T-helper 9 cell (primary cell): Measurements from ENCODE around the gene CDC20.

Experiments
- DNase-seq: peaks from one replicate; pipeline ENCODE4 v3.0.0-alpha.2; 2020
- total RNA-seq, 2 donors: gene quantifications; one replicate each; lab custom pipeline; 2026; lab: John Stamatoyannopoulos, UW

Gene CDC20
- total RNA-seq, result 0.48 to 0.56 reads per million in 2 donors

- DNase-seq, result peak; percentile 96
These were observed at the start of gene CDC20 for GRCh38 chr1:43358746-43359693. CDC20 (plus strand) TSS chr1:43358981; CDS start chr1:43359216, 235 bp downstream.

GRCh38 chr1:43309405-43310025 lies 49.3 kb upstream of the CDC20 start:
- DNase-seq, result no peak

GRCh38 chr1:43311521-43311920 lies 47.3 kb upstream of the CDC20 start:
- DNase-seq, result no peak

GRCh38 chr1:43312212-43312623 lies 46.6 kb upstream of the CDC20 start:
- DNase-seq, result no peak

DNA sequence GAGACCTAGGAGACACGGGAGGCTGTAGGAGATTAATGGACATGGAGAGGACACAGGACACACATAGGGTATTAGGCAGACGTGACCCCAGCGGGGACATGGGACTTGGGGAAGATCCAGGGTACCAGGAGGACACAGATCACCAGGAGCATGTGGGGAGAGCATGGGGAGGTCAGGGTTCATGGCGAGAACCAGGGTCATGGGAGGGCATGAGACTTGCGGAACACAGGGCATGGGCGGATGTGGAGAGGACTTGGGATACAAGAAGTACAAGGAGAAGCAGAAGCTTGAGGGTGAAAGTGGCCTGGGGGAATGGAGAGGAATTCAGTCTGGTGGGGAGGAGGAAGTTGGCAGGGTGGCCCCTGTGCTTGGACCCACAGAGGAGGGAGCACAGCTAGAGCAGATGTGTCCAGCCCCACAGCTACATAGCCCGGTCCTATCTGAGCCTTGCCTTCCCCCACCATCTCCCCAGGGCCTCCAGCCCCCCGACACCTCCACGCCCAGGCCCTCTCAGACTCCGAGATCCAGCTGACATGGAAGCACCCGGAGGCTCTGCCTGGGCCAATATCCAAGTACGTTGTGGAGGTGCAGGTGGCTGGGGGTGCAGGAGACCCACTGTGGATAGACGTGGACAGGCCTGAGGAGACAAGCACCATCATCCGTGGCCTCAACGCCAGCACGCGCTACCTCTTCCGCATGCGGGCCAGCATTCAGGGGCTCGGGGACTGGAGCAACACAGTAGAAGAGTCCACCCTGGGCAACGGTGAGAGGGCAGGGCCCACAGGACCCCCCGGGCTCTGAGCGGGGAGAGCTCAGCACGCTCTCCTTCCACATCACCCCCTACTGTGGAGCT lies 45.9 kb upstream of the CDC20 start:
- no peak for DNase-seq

- no peak for DNase-seq
These were observed 45.0 kb upstream of the CDC20 start for GRCh38 chr1:43313771-43314170.

GRCh38 chr1:43314233-43314632 lies 44.5 kb upstream of the CDC20 start:
- DNase-seq, result no peak

DNA sequence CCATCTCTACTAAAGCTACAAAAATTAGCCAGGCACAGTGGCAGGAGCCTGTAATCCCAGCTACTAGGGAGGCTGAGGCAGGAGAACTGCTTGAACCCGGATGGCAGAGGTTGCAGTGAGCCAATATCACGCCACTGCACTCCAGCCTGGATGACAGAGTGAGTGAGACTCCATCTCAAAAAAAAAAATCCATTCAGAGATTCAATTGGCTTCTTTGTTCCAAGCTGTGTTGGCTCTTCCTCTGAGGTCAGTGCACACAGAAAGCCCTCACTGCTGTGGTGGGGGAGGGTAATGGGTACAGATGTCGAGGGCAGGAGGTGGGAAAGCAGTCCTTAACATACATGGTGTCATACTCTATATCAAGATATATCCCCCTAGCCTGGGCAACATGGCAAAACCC lies 43.3 kb upstream of the CDC20 start:
- DNase-seq, result no peak

GRCh38 chr1:43315963-43316737 lies 42.6 kb upstream of the CDC20 start:
- DNase-seq, result no peak

DNA sequence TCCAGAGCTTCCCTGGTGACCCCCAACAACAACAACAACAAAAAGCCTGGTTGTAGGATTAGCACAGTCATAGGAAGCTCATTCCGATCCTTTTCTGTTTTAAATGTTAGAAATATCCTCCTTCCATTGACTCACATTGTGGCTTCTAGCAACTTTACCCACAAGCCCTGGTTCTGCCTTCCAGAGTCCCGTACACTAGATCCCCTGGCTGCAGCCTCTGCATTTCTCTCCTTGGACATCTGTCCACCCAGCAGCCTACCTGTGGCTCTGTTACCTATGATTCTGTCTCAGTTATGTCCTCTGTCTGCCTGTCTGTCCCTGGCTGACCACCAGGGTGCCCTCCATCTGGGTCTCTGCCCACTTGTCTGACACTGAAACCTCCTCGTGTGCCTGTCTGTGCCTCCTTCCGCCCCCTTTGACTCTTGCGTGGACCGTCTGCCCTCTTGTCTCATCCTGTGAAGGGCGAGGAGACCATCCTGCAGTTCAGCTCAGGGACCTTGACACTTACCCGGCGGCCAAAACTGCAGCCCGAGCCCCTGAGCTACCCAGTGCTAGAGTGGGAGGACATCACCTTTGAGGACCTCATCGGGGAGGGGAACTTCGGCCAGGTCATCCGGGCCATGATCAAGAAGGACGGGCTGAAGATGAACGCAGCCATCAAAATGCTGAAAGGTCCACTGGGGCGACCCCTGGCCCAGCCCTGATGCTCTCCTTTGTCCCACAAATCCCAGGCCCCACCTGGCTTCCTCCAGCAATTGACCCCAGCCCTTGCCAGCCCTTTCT lies 41.9 kb upstream of the CDC20 start:
- no peak for DNase-seq

GRCh38 chr1:43317817-43318471 lies 40.8 kb upstream of the CDC20 start:
- no peak for DNase-seq

DNA sequence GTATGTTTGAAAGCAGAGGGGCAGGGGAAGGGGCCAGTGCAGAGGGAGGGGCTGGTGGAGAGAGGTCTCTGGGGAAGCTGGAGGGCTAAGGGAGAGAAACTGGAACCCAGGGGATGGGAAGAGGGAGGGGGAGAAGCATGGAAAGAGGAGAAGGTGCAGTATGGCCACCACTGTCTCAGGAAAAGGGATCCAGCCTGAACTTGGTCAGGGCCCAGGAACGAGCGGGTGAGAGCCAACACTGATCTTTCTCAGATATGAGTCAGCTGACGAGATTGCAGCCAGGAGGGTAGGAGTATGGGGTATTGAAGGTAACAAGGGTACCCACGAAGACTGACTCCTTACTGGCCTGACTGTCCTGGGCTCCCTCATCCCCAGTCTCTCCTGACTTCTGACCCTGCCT lies 40.0 kb upstream of the CDC20 start:
- DNase-seq, result no peak

GRCh38 chr1:43319288-43319687 lies 39.5 kb upstream of the CDC20 start:
- DNase-seq, result no peak

- DNase-seq, result no peak
These were observed 39.0 kb upstream of the CDC20 start for GRCh38 chr1:43319766-43320165.

DNA sequence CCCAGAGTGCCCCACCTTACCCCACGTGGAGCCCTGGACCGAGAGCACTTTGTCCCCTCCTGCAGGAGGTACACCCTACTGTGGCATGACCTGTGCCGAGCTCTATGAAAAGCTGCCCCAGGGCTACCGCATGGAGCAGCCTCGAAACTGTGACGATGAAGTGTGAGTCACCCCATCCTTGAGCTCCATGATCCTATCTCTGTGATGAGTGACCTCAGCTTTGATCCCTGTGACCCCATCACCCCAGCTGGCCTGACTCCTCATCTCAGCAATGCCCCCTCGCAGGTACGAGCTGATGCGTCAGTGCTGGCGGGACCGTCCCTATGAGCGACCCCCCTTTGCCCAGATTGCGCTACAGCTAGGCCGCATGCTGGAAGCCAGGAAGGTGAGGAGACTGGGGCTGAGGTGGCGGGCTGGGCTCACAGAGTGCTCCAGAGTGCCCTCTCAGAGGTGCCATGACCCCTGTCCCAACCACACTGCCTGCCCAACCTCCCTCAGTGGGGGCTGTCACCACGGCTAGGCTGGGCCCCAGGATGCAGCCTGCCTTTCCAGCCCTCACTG lies 37.4 kb upstream of the CDC20 start:
- no peak for DNase-seq

- no peak for DNase-seq
These were observed 36.3 kb upstream of the CDC20 start for GRCh38 chr1:43322506-43322905.

DNA sequence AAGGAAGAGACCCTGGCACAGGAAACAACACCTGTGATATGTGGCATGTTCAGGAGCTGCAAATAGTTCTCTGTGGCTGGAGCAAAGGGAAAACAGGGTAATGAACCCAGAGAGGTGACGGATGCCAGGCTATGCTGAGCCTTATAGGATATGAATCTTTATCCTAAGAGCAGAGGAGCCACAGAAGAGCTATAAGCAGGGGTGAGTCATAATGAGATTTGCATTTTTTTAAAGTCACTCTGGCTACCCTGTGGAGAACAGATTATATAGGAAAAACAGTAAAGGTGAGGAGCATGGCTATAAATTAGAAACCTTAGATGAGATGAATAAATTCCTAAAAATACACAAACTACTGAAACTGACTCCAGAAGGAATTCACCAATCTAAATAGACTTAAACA lies 34.0 kb upstream of the CDC20 start:
- DNase-seq, result no peak

DNA sequence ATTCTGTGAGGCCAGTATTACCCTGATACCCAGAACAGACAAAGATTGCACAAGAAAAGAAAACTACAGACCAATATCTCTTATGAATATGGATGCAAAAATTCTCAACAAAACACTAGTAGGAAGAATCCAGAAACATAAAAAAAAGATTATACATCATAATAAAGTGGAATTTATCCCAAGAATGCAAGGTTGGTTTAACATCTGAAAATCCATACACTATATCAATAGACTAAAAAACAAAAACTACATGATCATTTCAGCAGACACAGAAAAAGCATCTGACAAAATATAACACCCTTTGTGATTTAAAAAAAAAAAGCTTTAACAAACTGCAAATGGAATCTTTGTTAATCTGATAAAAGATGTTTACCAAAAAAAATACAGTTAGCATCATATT lies 33.4 kb upstream of the CDC20 start:
- no peak for DNase-seq

DNA sequence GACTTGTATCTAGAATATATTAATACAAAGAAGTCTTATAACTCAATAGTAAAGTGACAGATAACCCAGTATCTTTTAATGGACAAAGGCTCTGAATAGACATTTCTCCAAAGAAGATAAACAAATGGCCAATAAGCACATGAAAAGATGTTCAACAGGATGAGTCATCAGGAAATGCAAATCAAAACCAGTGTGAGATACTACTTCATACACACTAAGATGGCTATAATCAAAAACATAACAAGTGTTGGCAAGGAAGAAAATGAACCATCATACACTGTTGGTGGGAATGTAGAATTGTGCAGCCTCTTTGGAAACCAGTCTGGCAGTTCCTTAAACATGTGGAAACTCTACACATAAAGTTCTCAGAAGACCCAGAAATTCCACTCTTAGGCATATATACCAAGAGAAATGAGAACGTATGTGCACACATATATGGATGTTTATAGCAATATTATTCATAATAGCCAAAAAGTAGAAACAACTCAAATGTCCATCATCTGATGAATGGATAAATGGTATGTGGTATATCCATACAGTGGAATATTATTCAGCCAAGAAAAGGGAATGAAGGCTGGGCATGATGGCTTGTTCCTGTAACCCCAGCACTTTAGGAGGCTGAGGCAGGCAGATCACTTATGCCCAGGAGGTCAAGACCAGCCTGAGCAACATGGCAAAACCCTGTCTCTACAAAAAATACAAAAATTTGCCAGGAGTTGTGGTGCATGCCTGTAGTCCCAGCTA lies 31.1 kb upstream of the CDC20 start:
- no peak for DNase-seq
